Measurements from ENCODE around the gene PTN. TPM values are rescaled to one million over a fixed set of nuclear protein-coding genes. Genes with fewer than 3 reads are reported as not detected.
"Not testable (repeated sequence)": the region's sequence is repeated elsewhere in the genome, so short reads cannot be mapped to it uniquely, and the experiment has no call there.

PTN gene
- total and polyA plus RNA-seq, 4 experiments from 2014 or later, result 0.11 TPM; not detected in 3

DNA sequence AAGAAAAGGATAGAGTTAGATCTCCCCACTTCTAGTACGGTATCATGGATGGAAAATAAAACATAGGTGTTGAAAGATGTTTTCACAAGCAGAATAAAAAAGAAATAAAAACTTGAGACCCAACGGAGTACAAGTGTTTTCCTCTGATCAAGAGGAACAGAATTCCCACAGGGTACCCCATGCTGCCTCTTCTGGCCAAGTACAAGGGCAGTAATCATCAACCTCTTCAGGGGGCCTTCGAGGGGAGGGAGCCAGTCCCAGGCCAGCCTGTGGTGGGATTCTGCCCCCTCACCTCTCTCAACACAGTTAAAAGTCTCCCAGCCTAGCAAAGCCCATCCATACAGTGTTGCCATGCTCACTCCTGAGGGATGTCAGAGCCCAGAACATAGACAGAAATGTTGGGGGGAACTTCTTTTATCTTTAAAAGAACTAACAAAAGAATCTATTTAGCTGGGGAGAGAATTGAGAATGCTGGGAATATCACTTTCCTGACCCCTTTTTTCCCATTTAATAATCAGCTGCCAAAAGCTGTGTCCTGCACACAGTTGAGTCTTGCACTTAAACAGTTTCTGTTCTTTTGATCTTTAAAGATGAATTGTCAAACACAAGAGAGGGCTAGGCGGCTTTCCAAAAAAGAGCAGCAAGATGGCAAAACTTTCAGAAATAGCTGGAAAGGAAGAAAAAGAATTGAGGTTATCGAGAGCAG lies 101.7 kb downstream of the PTN start:
- Mint-ChIP-seq H3K4me1 (no peaks in the 10 kb centered on the region), H3K27ac (no peak overlapping the region), H3K27me3 (no peaks in the 10 kb centered on the region), H3K9me3 (peaks cover 0 to 11% (median 2%) of the 10 kb centered on the region in 8 donors), H3K36me3 (no peaks in the 10 kb centered on the region), H3K4me3 (no peak overlapping the region)
- H3K9me3 ChIP-seq (ENCODE audit: control insufficient read depth in 1 of 2, low read length in 2 of 2), result no peaks in the 10 kb centered on the region
- no peak overlapping the region for H3K4me3 ChIP-seq (ENCODE audit: low read length in 2 of 2)
- ChIA-PET CTCF (ENCODE audit: partially characterized antibody) (no interaction called here), POLR2A (ENCODE audit: partially characterized antibody) (no interaction called here)
- H3K27me3 ChIP-seq (ENCODE audit: insufficient read depth, low read length), result no peaks in the 10 kb centered on the region
- intact Hi-C loops (cut with micrococcal nuclease), result no loop called here
- H3K4me1 ChIP-seq (ENCODE audit: insufficient read depth, low read length), result no peaks in the 10 kb centered on the region
- no peak for DNase-seq
- H3K27ac ChIP-seq (ENCODE audit: low read depth, low read length), result no peak overlapping the region
- H3K36me3 ChIP-seq (ENCODE audit: insufficient read depth, low read length), result no peaks in the 10 kb centered on the region

DNA sequence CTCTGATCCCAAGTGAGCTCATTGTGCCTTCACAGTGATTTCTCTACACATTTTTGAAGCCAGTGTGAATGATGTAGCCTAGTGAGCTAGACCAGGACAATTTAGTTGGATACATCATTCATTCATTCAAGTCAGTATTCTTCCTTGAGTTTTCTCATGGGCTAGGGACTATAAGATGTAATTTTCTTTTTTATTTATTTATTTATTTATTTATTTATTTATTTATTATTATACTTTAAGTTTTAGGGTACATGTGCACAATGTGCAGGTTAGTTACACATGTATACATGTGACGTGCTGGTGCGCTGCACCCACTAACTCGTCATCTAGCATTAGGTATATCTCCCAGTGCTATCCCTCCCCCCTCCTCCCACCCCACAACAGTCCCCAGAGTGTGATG lies 104.3 kb downstream of the PTN start:
- DNase-seq; intact Hi-C loops (cut with micrococcal nuclease); H3K4me3 ChIP-seq (ENCODE audit: low read length in 2 of 2); H3K4me1 Mint-ChIP-seq; CTCF ChIA-PET (ENCODE audit: partially characterized antibody); POLR2A ChIA-PET (ENCODE audit: partially characterized antibody); H3K36me3 Mint-ChIP-seq; H3K27ac ChIP-seq (ENCODE audit: low read depth, low read length); H3K9me3 ChIP-seq (ENCODE audit: control insufficient read depth in 1 of 2, low read length in 2 of 2); H3K27me3 Mint-ChIP-seq; H3K27ac Mint-ChIP-seq; H3K27me3 ChIP-seq (ENCODE audit: insufficient read depth, low read length); H3K36me3 ChIP-seq (ENCODE audit: insufficient read depth, low read length); H3K4me1 ChIP-seq (ENCODE audit: insufficient read depth, low read length): not testable (repeated sequence)
- peaks cover 0 to 11% (median 3%) of the 10 kb centered on the region in 8 donors for H3K9me3 Mint-ChIP-seq
- H3K4me3 Mint-ChIP-seq, result peak overlapping the region in 1 of 8 donors; percentile 17

DNA sequence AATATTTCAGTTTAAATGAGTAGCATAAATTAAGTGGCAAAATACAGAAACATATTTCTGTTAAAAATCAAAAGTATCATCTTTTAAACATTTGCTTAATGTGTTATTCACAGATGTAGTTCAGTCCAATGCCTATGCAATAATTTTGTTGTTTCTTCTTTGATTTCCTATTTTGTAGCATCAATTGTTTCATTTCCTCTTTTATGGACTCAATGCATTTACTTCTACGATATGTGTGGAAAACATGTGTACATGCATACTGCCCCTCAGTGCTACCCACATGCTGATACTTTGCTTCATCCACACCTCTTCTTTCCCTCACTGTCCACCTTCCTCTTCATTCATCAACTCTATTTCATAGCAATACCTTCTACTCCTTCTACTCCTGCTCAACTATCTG lies 108.1 kb downstream of the PTN start:
- no peak overlapping the region for H3K27ac Mint-ChIP-seq
- no peak overlapping the region for H3K4me3 Mint-ChIP-seq
- peaks cover 0 to 6% (median 3%) of the 10 kb centered on the region in 8 donors for H3K9me3 Mint-ChIP-seq
- Histone ChIP-seq H3K36me3 (ENCODE audit: insufficient read depth, low read length) (no peaks in the 10 kb centered on the region), H3K9me3 (ENCODE audit: control insufficient read depth in 1 of 2, low read length in 2 of 2) (no peaks in the 10 kb centered on the region), H3K27ac (ENCODE audit: low read depth, low read length) (no peak overlapping the region), H3K4me3 (ENCODE audit: low read length in 2 of 2) (no peak overlapping the region), H3K4me1 (ENCODE audit: insufficient read depth, low read length) (no peaks in the 10 kb centered on the region), H3K27me3 (ENCODE audit: insufficient read depth, low read length) (no peaks in the 10 kb centered on the region)
- no peaks in the 10 kb centered on the region for H3K4me1 Mint-ChIP-seq
- POLR2A ChIA-PET (ENCODE audit: partially characterized antibody), result no interaction called here
- intact Hi-C loops (cut with micrococcal nuclease), result no loop called here
- DNase-seq, result no peak
- CTCF ChIA-PET (ENCODE audit: partially characterized antibody), result no interaction called here
- no peaks in the 10 kb centered on the region for H3K36me3 Mint-ChIP-seq
- no peaks in the 10 kb centered on the region for H3K27me3 Mint-ChIP-seq

DNA sequence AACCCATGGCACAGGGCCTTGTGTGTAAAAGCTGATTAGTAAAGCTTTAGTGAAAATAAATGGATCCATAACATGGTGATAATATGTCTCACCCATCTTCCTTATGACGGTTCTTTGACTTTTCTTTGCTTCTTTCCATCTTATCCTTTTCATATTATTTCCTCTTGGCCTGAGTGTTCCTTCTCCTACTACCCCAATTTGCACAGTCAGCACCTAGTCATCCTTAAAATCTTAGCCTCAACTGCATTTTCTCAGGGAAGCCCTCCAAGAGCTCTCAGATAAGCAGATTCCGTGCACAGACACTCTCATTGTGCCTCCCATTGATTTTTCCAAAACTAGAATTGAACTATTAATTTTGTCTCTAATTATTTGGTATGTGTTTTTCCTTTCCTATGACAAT lies 112.4 kb downstream of the PTN start:
- H3K9me3 ChIP-seq (ENCODE audit: control insufficient read depth in 1 of 2, low read length in 2 of 2), result no peaks in the 10 kb centered on the region
- Mint-ChIP-seq H3K36me3 (no peaks in the 10 kb centered on the region), H3K9me3 (peaks cover 0 to 8% (median 2%) of the 10 kb centered on the region in 8 donors), H3K27me3 (no peaks in the 10 kb centered on the region), H3K4me1 (no peaks in the 10 kb centered on the region), H3K27ac (no peak overlapping the region), H3K4me3 (no peak overlapping the region)
- H3K27me3 ChIP-seq (ENCODE audit: insufficient read depth, low read length), result no peaks in the 10 kb centered on the region
- no peaks in the 10 kb centered on the region for H3K36me3 ChIP-seq (ENCODE audit: insufficient read depth, low read length)
- intact Hi-C loops (cut with micrococcal nuclease), result no loop called here
- no peaks in the 10 kb centered on the region for H3K4me1 ChIP-seq (ENCODE audit: insufficient read depth, low read length)
- H3K27ac ChIP-seq (ENCODE audit: low read depth, low read length), result no peak overlapping the region
- ChIA-PET POLR2A (ENCODE audit: partially characterized antibody) (no interaction called here), CTCF (ENCODE audit: partially characterized antibody) (no interaction called here)
- no peak overlapping the region for H3K4me3 ChIP-seq (ENCODE audit: low read length in 2 of 2)
- DNase-seq, result no peak

DNA sequence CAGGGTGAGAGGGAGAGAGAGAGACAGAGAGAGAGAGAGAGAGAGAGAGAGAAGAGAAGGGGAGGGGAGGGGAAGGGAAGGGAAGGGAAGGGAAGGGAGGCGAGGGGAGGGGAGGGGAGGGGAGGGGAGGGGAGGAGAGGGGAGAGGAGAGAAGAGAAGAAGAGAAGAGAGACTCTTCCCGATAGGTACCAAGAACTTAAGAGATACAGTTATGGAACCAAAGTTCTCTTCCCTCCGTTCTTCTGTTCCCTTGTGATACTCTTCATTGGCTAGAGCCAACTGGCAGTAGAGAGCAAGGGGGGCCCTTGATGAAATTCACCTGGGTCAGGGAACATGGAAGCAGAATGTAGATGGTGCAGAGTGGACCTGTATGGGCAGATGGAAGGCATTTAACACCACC lies 122.1 kb downstream of the PTN start:
- intact Hi-C loops (cut with micrococcal nuclease), result no loop called here
- Histone ChIP-seq H3K9me3 (ENCODE audit: control insufficient read depth in 1 of 2, low read length in 2 of 2) (no peaks in the 10 kb centered on the region), H3K27ac (ENCODE audit: low read depth, low read length) (no peak overlapping the region), H3K4me3 (ENCODE audit: low read length in 2 of 2) (no peak overlapping the region), H3K36me3 (ENCODE audit: insufficient read depth, low read length) (no peaks in the 10 kb centered on the region), H3K27me3 (ENCODE audit: insufficient read depth, low read length) (no peaks in the 10 kb centered on the region), H3K4me1 (ENCODE audit: insufficient read depth, low read length) (no peaks in the 10 kb centered on the region)
- peaks cover 0 to 8% (median 4%) of the 10 kb centered on the region in 8 donors for H3K9me3 Mint-ChIP-seq
- H3K36me3 Mint-ChIP-seq, result no peaks in the 10 kb centered on the region
- H3K4me1 Mint-ChIP-seq, result no peaks in the 10 kb centered on the region
- ChIA-PET POLR2A (ENCODE audit: partially characterized antibody) (no interaction called here), CTCF (ENCODE audit: partially characterized antibody) (no interaction called here)
- no peak overlapping the region for H3K4me3 Mint-ChIP-seq
- H3K27me3 Mint-ChIP-seq, result no peaks in the 10 kb centered on the region
- no peak overlapping the region for H3K27ac Mint-ChIP-seq
- DNase-seq, result no peak

DNA sequence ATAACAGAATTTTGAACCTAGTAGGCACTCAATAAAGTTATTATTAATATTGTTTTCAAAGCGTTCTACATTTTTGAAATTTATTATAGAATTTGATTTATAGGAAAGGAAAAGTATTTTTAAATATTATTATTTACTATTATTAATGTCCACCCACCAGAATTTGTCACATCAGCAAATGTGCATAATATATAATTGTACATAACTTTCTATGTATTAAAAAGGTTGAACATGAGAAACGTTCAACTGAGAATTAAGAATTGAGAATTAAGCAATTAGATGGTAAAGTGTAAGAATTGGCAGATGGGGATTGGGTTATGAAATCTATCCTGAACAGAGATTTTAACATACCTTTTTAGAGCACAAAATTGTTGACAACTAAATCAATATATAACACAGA lies 129.8 kb downstream of the PTN start:
- Mint-ChIP-seq H3K4me1 (no peaks in the 10 kb centered on the region), H3K4me3 (no peak overlapping the region), H3K27ac (no peak overlapping the region), H3K27me3 (no peaks in the 10 kb centered on the region), H3K36me3 (no peaks in the 10 kb centered on the region), H3K9me3 (peaks cover 0 to 12% (median 5%) of the 10 kb centered on the region in 8 donors)
- no peaks in the 10 kb centered on the region for H3K4me1 ChIP-seq (ENCODE audit: insufficient read depth, low read length)
- intact Hi-C loops (cut with micrococcal nuclease), result no loop called here
- ChIA-PET POLR2A (ENCODE audit: partially characterized antibody) (no interaction called here), CTCF (ENCODE audit: partially characterized antibody) (no interaction called here)
- DNase-seq, result no peak
- no peaks in the 10 kb centered on the region for H3K36me3 ChIP-seq (ENCODE audit: insufficient read depth, low read length)
- H3K4me3 ChIP-seq (ENCODE audit: low read length in 2 of 2), result no peak overlapping the region
- no peaks in the 10 kb centered on the region for H3K27me3 ChIP-seq (ENCODE audit: insufficient read depth, low read length)
- H3K27ac ChIP-seq (ENCODE audit: low read depth, low read length), result no peak overlapping the region
- H3K9me3 ChIP-seq (ENCODE audit: control insufficient read depth in 1 of 2, low read length in 2 of 2), result no peaks in the 10 kb centered on the region

DNA sequence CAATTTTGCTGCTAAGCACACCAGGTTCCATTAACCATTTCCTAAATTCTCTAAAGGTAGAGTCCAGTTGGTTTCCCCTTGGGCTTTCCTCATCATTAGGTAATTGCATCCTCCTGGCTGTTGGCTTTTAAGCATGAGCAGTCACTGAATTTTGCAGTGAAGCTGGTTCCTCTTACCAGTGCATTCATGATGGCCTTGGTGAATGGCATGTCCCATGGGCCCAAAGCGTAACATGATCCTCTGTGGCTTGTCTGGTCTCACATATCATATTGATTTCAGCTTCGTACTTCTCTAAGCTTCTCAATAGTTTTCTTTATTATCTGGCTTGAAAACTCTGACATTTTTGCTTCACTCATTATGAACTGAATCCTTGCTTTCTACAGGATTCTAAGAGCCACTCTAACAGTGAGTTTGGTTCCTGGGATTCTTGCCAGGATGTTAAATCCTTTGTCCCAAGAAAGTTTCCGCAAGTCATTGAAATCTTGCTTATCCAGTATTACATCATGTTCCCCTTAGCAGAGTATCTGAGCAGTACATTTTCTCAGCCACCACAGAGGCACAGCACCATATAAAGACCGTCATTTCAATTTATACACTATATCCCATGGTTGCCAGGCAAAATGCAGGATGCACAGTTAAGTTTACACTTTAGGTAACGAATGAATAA lies 134.2 kb downstream of the PTN start:
- Histone ChIP-seq H3K36me3 (ENCODE audit: insufficient read depth, low read length) (no peaks in the 10 kb centered on the region), H3K27ac (ENCODE audit: low read depth, low read length) (no peak overlapping the region), H3K9me3 (ENCODE audit: control insufficient read depth in 1 of 2, low read length in 2 of 2) (no peaks in the 10 kb centered on the region), H3K4me1 (ENCODE audit: insufficient read depth, low read length) (no peaks in the 10 kb centered on the region), H3K27me3 (ENCODE audit: insufficient read depth, low read length) (no peaks in the 10 kb centered on the region), H3K4me3 (ENCODE audit: low read length in 2 of 2) (no peak overlapping the region)
- DNase-seq, result no peak
- Mint-ChIP-seq H3K27me3 (no peaks in the 10 kb centered on the region), H3K9me3 (peaks cover 0 to 23% (median 9%) of the 10 kb centered on the region in 8 donors), H3K4me1 (no peaks in the 10 kb centered on the region), H3K36me3 (no peaks in the 10 kb centered on the region), H3K27ac (no peak overlapping the region), H3K4me3 (no peak overlapping the region)
- intact Hi-C loops (cut with micrococcal nuclease), result no loop called here
- ChIA-PET POLR2A (ENCODE audit: partially characterized antibody) (no interaction called here), CTCF (ENCODE audit: partially characterized antibody) (no interaction called here)
